HG02840 (cell line): Measurements from ENCODE around the gene LRRC8D.

Experiments used
- ATAC-seq: cut with Tn5 transposase; IDR thresholded peaks from one replicate; pipeline ENCODE4 v1.9.1; 2021; ENCODE audit warnings: mild to moderate bottlenecking, moderate library complexity, moderate number of reproducible peaks; ENCODE audit not compliant: unreplicated experiment, low FRiP score

The LRRC8D gene

DNA sequence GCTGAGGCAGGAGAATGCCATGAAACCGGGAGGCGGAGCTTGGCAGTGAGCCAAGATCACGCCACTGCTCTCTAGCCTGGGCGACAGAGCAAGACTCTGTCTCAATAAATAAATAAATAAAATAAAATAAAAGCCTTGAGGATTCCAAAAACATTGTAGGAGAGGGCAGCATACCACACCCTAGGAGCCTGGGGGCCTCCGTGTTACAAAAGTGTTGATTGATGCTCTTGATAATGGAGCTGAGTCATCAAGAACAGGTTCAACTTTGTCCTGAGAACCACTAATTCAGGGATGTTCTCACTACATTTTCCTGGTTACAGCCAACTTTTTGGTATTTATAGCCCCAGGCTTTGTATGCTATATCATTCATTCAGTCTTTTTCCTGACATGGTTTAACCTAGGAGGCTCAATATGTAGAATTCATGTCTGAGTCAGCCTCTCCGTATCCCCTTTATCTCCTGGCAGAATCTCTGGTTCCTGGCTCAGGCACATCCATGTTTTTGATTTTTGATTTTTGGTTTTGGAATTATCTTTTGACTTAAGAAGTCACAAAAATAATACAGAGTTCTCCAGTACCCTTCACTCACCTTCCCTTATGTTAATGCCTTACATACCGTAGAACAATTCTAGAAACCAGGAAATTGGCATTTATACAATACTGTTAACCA, 69.4 kb downstream of the LRRC8D start:
- no peak for ATAC-seq

DNA sequence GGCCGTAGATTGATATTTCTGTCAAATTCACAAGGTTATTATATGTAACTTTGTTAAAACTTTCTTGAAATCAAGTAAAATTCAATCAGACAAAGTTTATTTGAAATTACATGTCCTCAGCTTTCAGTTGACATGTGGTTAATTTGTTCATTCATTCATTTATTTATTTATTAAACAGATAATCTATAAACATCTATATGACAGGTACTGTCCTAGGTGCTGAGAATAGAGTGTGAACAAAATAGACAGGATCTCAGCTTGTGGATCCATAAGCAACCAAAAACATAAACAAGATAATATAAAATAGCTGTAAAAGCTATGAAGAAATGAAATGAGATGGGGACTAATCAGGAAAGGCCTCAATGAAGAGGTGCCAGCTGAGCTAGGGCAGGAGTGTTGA, 72.0 kb downstream of the LRRC8D start:
- no peak for ATAC-seq

DNA sequence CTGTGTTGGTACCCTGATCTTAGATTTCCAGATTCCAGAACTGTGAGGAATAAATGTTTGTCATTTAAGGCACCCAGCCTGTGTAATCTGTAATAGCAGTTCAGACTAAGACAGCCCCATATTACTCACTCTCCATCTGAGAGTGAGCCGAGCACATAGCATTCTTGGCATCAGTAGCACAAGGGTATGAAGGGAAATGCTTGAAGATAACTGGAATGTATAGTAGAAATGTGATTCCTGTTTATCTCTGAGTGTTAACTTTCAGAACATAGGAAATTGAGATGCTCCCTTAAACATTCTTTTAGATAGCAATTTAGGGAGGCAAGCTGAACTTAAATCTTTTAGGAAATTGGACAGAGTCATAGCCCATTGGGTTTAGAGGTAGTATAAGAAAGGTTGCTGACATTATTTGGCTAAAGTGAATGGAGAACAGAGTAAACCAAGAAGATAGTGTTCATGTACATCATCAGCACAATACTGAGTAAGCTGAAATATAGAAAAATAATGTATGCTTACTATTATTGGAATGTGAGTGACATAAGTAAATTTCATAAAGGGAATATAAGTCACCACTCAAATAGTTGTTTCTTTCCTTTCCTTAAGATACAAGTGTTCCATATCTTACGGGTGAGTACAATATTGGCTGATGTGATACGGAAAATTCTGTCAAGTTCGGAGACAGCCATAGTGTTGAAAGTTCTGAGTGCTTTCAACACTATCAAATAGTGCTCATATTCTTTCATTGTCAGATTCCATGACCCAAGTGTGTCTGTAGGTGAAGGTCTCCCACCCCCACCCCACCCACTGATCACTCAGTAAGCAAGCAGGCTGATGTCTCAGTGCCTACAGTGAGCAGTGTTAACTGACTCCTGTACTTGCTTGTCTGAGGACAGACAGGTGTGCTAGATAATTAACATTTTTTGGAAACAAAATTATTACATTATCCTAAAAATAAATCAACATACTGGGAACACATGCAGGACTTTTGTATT, 73.7 kb downstream of the LRRC8D start:
- no peak for ATAC-seq

DNA sequence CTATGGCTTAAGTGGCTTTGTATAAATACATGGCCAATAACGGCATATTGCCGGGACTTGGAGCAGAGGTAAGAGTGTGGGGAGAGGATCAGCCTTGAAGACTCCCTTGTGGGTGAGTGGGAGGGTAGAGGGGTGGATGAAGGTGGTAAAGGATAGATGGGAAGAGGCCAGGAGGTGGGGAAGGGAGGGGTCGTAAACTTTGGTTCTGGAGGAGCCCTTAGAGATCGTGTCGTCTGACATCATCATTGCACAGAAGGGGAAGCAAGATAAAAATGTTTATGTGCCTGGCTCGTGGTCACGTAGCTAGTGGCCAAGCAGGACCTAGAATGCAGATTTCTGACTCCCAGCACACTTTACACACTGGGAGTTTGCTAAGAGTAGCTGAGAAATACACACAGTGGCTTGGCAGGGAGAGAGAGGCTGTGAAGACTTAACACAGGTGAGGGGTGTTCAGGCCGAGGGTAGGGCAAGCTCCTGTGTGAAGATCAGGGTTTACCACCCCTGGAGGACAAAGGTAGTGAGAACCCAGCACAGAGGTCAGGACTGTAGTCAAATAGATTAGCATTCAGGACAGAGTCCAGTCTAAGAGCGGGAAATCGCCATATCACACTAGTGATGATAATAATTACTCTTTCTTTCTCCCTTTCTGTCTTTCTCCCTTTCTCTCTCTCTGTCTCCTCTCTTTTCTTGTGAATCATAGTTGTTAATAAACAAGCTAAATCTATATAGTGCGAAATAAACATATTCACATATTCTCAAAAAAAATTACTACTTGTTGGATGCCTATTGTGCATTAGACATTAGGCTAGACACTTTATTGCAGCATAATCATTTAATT, 75.5 kb downstream of the LRRC8D start:
- ATAC-seq: no peak

DNA sequence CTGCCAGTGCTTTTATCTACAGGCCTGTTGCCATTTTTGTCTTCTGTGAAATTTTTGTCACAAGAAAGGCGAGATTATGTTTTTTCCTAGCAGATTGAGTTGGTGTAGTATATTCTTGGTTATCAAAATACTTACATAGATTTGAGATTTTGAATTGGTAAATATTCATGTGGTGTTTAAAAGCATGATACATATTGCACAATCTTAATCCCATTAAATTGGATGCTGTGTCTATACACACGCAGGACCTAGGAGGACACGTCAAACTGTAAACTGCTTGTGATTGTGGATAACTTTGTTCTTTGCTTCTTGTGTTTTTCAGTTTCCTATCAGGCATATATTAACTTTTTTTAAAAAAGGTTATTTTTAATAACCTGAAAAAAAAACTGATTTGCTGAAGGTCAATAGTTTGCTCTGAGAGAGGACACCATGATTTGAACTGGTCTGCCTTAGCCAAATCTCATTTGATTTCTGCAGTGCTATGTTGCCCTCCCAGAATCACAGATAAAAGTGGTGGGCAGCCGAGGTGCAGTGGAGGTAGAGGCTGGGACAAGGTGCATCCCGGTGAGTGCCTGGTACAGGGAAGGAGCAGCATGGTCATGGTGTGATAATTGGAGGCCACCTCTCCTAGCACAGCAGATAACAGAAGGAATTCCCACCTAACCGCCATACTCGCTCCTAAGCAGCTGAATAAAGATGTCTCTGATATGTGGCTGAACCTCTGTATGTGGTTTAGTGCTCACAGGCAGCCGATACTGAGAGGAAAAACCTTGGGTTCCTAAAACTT, 76.7 kb downstream of the LRRC8D start:
- ATAC-seq: no peak

DNA sequence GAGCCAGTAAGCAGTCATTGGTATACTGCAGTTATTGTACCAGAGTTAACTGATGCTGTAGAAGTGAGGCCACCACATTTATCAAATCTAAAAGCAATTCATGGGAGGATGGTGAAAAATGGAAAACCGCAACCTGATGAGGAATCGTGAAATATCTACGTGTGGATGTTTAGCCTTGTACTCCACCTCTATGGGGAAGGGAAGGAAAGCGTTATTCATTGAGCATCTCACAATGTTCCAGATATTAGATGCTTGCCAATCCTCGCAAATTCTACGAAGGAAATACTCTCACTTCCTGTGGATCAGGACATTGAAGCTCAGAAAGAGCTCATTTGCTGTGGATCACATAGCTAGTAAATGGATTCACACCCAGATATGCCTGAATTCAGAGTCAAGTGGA, 77.3 kb downstream of the LRRC8D start:
- no peak for ATAC-seq

DNA sequence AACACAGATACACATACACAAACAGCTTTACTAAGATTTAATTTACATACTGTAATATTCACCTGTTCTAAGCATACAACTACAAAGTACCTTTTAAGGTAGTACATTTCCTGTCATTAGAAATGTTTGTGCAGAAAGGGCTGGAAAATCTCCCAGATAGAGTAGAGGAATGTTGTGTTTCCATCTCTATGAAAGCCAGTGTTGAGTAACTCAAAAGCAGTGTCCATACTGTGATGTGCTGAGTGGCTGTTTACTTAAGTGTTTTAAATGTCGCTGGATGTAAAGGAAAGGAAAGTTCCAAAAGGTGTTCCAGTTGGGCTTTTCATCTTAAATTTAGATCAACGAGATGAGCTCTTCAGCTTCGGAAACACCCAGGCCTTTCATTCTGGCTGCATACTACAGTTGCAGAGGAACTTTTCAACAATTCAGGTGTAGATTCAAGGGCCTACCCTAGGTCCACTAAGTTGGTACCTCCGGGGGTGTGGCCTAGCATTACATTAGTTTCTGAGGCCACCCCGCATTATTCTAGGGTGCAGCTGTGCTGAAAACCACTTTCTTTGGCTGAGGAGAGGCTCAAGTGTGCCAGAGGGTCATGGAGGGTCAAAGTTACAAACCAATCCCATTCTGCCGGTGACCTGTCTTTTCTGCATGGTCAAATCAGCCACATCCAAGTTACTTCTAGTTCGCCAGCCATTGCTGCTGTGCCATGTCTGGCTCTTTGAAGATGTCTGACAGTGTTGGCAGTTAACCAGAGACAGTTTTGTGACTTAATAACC, 78.1 kb downstream of the LRRC8D start:
- ATAC-seq: no peak

DNA sequence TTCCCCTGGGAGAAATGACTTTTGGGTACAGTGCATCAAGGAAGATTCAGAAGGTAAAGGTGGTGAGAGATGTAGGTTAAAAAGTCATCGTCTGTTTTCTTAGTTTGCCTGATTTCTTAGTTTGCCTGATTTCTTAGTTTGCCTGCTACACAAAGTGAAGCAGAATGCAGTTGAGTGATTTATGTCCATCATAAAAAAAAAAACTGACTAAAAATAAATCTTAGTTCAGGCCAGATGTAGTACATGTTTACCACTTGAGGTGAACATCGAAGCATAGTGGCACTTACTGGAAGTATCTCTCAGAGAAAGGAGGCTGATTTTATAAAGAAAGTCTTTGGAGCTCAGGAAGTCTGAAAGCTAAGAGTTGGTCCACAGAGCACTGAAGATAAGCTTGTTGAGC, 79.5 kb downstream of the LRRC8D start:
- ATAC-seq: no peak

DNA sequence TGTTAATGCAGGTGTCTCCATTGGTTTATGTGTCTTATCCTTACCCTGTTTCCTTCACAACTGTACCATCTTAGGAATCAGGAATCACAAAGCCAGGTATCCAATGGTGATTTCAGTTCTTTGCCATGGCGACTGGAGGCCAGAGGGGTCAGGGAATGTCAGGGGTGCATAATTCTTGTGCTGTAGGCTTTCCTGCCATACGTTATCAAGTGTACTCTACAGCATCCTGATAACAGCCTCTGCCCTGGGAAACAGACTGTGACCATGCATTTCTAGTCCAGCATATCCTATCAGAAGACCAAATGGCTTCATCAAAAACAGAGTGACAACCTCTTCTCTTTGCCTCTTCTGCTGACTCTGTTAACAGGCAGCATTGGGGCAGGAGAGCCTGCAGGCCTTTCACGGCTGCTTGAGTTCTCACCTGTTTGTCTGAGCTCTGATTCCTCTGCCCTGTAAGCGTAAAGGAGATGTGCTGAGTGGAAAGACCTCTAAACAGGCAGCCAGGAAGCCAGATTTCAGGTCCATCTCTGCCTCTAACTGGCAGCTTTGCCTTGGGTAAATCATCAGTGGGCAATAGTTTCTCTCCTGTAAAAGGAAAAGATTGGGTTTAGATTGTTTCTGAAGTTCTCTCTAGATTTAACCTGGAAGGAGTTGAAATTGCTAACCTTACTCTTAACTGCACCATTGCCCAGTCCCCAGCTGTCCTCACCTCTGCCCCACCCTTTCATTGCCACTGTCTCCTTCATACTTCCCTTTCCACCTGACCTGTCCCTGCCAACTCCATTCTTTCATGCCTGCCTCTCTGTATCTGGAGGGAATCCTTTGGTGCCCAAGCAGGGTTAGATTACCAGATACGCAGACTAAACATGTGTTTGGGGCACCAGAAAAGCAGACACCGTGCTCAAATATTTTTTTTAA, 80.2 kb downstream of the LRRC8D start:
- ATAC-seq: no peak

DNA sequence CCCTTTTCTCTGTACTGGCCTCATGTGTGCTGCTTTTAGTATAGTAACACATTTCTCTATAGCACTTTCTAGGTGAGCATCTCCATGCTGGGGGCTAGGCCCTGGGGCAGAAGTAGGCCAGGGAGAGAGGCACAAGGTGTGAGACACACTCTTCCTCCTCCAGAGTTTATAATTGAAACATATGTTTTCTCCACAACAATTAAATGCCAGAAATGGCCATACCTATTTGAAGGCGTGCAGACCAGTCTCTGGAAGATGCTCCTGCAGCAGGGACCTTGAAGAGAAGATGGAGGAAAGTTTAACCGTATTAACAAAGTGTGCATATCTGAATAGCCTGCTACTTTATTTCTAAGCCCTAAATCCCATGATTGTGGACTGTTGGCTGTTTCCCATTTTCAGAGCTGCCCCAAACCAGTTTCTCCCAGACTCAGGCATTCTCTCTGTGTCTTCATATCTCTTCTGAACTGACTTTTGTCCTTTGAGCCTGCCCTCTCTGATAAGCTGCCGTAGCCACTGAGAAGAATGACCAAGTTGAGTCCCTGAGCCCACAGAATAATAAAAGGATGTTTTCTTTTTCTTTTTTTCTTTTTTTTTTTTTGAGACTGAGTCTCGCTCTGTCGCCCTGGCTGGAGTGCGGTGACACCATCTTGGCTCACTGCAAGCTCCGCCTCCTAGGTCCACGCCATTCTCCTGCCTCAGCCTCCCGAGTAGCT, 81.3 kb downstream of the LRRC8D start:
- no peak for ATAC-seq

DNA sequence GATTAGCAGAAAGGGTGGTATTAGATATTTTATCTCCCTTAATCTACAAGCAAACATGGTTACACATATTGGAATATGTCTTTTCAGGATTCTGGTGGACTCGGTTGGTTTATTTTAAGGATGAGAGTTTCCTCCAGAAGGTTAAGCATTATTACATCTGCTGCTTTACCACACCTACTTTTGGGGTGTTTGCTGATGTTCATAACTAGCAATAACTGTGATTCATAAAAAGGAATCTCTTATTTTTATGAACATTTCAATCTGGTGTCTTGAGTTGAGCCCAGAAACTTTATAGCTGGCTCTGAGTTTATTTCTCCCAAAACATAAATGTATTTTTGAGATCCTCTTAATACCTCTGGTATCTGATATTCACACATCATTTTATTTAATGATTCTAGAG, 82.7 kb downstream of the LRRC8D start:
- no peak for ATAC-seq

DNA sequence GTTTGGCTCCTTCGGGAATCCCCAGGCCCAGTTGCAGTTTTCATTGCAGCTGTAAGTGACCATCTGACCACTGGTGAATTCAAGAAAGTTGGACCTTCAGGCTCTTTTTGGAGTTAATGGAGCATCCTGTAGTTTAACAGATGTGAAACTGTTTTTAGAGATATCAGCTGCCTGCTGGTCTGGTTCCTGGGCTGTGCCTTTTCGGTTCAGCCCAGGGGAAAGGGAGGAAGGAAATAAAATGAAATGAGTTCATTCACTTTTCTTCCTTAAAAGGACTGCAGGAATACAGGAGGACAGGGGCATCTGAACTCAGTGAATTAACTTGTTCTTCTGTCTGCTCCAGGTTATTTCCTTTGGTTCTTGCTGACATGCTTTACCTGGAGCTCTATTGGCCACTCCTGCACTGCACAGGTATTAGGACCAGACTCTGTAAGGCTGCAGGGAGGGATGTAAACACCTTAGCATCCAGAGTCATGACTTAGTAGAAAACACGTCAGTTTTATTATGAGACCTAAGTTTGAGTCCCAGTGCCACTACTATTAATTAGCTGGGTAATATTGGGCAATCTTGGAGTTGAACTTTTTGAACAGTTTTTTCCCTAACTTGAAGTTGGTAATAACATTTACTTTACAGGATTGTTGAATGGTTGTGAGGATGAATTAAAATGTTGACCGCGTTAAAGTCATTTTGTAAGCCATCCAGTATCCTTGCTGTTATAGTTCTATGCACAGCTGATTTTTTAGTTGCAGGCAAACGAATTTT, 83.6 kb downstream of the LRRC8D start:
- no peak for ATAC-seq

DNA sequence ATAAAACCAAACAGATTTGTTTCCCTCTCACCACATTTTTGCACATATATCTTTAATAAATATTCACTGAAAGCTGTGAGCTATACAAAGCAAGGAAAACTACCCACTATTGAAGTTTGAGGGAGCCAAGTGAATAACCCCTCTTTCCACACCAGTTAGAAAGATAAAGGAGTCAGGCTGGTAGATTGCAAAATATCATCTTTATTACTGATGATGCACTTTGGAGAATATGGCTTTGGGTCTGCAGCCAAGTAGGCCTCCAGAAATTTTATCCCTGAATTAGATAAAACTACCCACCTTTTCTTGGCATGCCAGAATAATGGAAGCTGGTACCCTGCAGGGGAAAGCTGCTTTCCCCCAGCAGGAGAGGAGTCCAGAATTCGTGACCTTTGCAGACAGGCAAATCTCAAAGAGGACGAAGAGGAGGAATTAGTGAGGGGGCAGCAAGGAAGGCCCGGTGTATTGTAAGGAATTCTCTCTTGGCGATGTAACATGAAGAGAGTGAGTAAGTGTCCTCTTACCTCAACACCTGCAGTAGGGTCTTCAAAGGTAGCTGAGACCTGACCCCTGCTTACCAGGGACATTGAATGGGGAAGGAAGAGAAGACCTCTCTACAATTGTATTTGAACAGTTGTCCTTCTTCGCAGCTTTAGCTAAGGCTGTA, 84.7 kb downstream of the LRRC8D start:
- ATAC-seq: no peak

DNA sequence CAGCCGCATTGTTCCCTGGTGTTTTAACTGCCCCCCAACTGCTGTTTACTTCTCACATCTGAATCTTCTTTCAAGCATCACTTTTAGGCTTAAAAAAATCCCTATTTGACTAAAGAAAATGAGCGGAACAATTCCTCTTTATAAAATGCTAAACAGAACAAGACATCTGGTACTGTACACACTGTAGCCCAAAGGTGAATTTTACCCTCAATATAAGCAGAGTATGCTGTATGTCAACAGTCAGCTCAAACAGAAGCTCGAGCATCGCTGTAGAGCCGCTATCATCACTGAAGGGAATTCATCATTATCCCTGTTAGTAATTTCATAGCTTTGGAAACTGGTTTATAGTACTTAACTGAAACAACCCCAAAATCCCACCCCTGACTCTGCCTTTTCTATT, 85.3 kb downstream of the LRRC8D start:
- ATAC-seq: no peak

DNA sequence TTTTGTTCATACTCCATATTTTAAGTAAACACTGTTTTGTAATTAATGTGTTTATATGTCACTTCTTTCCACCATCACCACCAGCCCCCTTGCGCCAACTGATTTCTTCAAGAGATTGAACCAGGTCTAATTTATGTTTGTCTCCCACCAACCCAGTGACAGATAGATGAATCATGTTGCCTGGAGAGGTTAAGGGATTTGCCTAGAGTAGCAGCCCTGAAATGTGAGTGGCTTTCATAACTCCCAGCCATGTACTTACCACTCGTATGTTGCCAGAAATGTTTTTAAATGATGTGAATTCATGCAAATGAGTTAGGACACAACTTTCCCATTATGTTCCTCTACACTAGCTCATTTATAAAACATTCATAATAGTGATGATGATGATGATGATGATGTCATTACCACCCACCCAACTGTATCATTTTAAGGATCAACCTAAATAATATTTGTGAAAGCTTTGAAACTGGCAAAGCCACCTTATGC, 86.9 kb downstream of the LRRC8D start:
- ATAC-seq: no peak

DNA sequence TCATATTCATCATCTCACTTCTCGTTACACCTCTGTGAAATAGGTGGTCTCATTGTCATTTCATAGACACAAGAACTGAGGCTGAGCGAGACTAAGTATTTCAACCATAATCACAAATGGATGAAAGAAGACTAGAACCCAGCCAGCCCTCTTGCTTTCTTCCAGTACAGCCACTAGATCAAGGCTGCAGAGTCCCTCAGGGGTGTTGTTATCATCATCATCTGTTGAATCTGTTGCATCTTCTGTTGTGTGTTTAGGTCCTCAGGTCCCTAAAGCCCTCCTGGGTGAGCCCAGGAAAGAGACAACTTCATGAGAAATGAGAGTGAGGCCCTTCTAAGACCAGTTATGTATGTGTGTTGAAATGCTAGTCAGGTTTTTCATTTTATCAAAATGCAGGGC, 87.4 kb downstream of the LRRC8D start:
- no peak for ATAC-seq
